Measurements from ENCODE around the gene KLRC1.
"Not testable (repeated sequence)": the region's sequence is repeated elsewhere in the genome, so short reads cannot be mapped to it uniquely, and the experiment has no call there.

GRCh38 chr12:10420334-10420733, 32.8 kb downstream of the KLRC1 start, which contains the start of gene KLRC3:
- TF ChIP-seq CTCF (IDR thresholded peaks at IDR 0.05 in 2 of 3, conservative IDR thresholded peaks at IDR 0.05 in 1 of 3; ENCODE audit: borderline replicate concordance in 1 of 3, insufficient read depth in 1 of 3, low read depth in 2 of 3, low read length in 2 of 3); EZH2 (IDR thresholded peaks at IDR 0.05); REST (IDR thresholded peaks at IDR 0.05; ENCODE audit: low read depth); SRF (IDR thresholded peaks at IDR 0.05; ENCODE audit: low read depth): not testable (repeated sequence)

All from HCT116 (cell line).